Fibroblast of skin of back (primary cell): ENCODE data around the gene AMOTL2.

Experiments used
- DNase-seq: peaks from one replicate; pipeline ENCODE4 v3.0.0-alpha.2; 2013

Gene AMOTL2

GRCh38 chr3:134352031-134352671 is 22.1 kb downstream of the AMOTL2 start:
- DNase-seq = no peak

- DNase-seq = no peak
These were observed 22.8 kb downstream of the AMOTL2 start for GRCh38 chr3:134351427-134351826.

- DNase-seq = no peak
These were observed 23.4 kb downstream of the AMOTL2 start for GRCh38 chr3:134350861-134351311.

- no peak for DNase-seq
These were observed 24.0 kb downstream of the AMOTL2 start for GRCh38 chr3:134350266-134350665.

GRCh38 chr3:134348524-134348923 is 25.7 kb downstream of the AMOTL2 start:
- DNase-seq = peak; percentile 92

- DNase-seq = no peak
These were observed 26.7 kb downstream of the AMOTL2 start for GRCh38 chr3:134347551-134347950.

GRCh38 chr3:134346744-134347143 is 27.5 kb downstream of the AMOTL2 start:
- no peak for DNase-seq

GRCh38 chr3:134345202-134345601 is 29.0 kb downstream of the AMOTL2 start:
- DNase-seq = no peak

GRCh38 chr3:134344560-134344959 is 29.7 kb downstream of the AMOTL2 start:
- DNase-seq = no peak

GRCh38 chr3:134342259-134342658 is 32.0 kb downstream of the AMOTL2 start:
- DNase-seq = no peak

- no peak for DNase-seq
These were observed 32.9 kb downstream of the AMOTL2 start for GRCh38 chr3:134341389-134341788.

- no peak for DNase-seq
These were observed 33.3 kb downstream of the AMOTL2 start for GRCh38 chr3:134340982-134341365.

- DNase-seq = no peak
These were observed 33.8 kb downstream of the AMOTL2 start for GRCh38 chr3:134340362-134340981.

- peak; percentile 53 for DNase-seq
These were observed 34.3 kb downstream of the AMOTL2 start for GRCh38 chr3:134339913-134340312.

GRCh38 chr3:134339331-134339730 is 34.9 kb downstream of the AMOTL2 start:
- no peak for DNase-seq

- no peak for DNase-seq
These were observed 35.6 kb downstream of the AMOTL2 start for GRCh38 chr3:134338516-134339261.

GRCh38 chr3:134338201-134338512 is 36.1 kb downstream of the AMOTL2 start:
- no peak for DNase-seq

- no peak for DNase-seq
These were observed 36.6 kb downstream of the AMOTL2 start for GRCh38 chr3:134337511-134338200.

- DNase-seq = no peak
These were observed 37.2 kb downstream of the AMOTL2 start for GRCh38 chr3:134337071-134337482.

GRCh38 chr3:134336587-134336986 is 37.7 kb downstream of the AMOTL2 start:
- DNase-seq = peak; percentile 85

- no peak for DNase-seq
These were observed 39.4 kb downstream of the AMOTL2 start for GRCh38 chr3:134334901-134335280.

GRCh38 chr3:134334231-134334900 is 39.9 kb downstream of the AMOTL2 start:
- peak; percentile 84 for DNase-seq
